GM19324 (cell line): ENCODE data around the gene RNU6-1.

Source experiments
- ATAC-seq: cut with Tn5 transposase; IDR thresholded peaks from one replicate; pipeline ENCODE4 v1.9.1; 2021; ENCODE audit warnings: mild to moderate bottlenecking, moderate library complexity; ENCODE audit not compliant: unreplicated experiment, low FRiP score

Gene RNU6-1

DNA sequence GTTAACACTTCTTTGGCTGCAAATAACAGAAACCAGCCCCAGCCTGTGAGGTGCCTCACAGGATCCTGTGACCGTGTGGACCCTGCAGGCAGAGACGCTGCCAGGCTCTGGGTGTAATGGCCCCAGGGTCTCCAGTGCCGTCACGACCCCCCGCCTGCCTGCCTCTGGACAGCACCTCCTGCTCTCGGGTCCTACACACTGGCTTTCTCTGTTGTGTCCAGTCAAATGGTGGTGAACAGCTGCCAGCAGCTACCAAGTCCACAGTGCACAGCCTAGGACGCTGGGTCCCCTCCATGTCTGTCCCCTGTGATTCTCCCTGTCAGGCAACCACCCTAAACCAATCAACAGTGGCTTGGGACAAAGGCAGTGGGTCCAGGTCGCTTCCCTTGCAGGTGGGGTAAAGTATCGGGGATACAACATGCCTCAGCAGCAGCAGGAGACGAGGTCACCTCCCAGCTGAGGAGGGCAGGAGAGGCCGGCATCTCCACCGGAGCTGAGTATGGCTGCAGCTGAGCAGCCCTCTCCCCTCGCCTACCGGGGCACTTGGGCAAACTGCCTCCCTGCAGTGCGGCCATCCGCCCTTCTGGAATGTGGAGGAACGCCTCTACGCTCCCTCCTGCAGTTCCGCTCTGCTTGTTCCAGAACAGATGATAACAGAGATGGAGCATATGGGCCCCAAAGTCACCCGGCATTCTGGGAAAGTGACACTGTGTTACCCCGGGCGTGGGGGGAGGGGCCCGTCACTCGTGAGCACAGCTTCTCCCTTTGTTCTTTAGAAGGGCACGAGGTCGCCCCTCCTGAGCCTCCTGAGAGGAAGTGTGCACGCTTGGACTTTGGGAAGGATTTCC is 35.6 kb downstream of the RNU6-1 start:
- no peak for ATAC-seq

DNA sequence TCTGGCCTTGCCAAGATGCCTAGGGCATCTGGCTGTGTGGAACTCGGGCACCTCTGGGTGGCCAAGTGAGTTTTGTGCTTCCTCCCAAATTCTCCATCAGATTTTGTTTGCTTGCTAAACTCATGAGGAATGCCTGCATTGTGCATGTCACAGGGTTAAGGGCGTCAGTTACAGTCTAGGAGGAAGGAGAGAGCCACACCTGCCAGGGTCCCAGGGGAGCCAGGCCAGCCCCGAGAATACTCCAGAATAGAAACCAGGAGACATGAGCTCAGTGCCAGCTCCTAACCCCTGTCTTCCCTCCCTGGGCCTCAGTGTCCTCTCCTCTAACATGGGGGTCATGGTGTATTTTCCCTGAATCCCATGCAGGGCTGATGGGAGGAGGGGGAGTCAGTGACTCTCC is 36.5 kb downstream of the RNU6-1 start:
- ATAC-seq = no peak

DNA sequence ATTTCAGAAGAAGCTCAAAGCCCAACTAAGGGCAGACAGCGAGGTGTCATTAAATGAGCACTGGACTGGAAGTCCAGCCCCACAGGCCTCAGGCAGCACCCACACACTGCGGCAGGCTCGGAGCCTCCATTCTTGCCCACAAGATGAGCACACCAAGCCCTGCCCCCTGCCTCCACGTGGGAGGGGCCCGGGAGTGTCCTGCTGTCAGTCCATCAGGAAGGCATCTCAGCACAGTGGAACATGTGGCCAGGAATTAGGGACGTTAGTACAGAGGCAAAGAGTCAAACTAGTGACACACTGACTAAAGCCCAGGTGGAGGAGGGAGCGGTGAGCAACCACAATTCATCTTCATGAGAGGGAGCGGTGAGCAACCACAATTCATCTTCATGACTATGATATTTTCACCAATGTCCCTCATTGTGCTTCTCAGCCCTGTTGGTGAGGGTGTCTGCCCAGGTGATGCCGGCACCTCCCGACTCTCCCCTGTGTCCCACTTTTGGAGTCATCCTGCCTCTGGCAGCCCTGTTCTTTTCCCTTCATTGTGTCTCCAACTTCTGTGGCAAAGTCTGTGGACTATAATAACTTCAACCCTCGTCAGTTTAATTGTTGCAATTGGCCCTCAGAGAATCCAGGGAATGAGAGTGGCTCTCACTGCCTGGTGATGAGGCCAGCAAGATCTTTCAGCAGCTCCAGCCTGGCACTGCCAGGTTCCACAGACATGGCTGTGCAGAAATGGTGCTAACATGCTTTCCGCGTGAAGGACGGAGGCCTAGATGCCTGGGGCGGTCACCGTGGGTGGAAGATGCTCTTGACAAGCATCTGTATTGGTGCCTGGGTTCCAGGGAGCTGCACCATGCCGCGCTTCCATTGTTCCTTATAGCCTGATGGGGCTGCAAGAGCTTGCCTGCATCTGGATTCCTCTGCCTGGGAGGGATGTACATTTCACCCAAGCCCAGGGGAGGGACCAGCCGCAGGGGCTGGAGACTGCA is 37.6 kb downstream of the RNU6-1 start:
- ATAC-seq = no peak

DNA sequence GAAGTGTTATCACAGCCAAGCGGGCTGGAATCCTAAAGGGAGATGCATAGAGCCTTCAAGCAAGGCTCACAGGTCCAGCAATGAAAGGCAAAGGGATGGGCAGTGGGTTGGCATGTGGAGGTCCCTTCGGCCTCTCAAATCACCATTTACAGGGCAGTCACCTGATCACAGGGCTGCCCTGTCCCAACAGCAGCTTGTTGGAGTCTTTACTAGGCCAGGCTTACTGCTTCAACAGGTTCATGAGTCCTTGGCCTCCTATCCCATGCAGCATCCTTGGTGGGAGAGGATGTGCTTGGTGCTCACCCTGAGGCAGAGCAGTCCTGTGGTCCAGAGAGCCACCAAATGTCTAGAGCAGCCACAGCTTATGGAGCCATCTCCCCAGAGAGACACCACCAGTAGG is 38.7 kb downstream of the RNU6-1 start:
- ATAC-seq = no peak

DNA sequence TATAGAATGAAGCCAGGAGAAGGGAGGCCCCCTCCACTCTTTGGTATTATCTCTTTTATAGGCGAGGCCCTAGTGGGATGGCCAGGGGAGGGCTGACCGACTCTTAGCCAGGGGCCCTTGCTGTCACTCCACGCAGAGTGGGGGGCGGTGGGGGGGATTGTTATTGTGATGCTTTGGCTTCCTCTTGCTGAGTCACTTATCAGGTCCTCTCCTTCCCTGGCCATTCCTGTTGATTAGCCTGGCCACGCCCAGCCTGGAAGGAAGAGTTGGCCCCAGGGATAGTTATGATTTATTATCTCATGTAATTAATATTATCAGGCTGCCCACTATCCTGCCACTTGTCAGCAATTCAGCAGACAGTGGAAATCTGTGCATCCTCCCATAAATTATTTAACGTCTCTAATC is 40.0 kb downstream of the RNU6-1 start:
- no peak for ATAC-seq

DNA sequence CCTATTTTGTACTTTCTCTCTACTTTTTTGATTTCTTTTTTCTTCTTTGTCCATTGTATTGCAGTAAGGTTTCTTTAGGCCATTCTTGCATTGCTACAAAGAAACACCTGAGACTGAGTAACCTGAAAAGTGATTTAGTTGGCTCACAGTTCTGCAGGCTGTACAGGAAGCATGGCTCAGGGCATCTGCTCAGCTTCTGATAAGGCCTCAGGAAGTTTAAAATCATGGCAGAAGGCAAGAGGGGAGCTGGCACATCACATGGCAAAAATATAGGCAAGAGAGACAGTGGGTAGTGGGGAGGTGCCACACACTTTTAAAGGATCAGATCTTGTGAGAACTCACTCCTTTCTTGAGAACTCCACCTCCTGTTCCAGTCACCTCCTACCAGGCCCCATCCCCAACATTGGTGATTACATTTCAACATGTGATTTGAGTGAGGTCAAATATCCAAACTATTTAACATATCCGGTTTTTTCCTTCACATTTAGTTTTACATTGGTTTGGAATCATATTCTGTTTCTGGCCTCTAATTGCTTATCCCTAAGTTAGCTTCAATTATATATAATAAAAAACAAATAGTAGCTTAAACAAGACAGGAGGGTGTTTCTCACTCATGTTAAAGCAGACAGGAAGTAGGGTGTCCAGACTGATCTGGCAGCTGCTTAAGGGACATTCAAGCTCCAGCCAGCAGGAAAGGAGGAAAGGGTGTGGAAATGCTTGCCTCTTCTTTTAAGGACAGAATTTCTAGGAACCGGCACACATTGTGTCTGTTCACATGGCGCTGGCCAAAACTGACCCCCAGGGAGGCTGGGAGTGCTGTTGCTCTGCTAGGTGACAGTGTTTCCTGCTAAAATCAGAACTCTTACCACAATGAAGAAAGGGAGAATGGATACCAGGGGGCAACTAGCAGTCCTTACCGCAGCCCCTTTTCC is 43.4 kb downstream of the RNU6-1 start:
- no peak for ATAC-seq

DNA sequence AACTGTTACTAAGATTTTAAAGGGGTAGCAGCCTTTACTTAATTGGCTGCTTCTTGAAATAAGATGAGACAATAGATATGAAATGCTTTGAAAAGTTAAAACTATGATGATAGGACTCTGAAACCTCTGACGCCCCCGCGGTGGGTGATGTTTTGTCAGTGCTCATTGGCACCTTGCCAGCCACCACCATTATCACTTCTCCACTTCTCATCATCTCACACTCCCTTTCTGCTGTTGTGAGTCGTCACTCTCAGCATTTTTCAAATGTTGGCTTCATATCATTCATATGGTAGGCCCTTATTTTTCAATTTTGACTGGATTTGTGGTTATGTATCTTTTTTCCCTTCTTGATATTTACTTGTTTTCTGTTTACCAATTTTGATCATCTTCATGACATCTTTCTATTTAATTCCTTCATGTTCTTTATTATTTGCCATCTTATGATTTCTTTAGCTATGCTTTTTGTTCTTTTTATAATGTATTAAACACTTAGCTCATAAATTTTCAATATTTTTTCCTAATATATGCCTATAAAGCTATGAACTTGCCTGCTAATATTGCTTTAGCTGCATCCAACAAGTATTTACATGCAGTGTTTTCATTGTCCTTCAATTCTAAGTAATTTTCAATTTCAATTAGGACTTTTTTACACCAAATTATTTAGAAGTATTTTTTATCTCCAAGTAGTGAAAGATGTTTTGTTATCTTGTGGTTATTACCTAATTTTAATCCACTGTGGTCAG is 44.8 kb downstream of the RNU6-1 start:
- ATAC-seq = no peak

DNA sequence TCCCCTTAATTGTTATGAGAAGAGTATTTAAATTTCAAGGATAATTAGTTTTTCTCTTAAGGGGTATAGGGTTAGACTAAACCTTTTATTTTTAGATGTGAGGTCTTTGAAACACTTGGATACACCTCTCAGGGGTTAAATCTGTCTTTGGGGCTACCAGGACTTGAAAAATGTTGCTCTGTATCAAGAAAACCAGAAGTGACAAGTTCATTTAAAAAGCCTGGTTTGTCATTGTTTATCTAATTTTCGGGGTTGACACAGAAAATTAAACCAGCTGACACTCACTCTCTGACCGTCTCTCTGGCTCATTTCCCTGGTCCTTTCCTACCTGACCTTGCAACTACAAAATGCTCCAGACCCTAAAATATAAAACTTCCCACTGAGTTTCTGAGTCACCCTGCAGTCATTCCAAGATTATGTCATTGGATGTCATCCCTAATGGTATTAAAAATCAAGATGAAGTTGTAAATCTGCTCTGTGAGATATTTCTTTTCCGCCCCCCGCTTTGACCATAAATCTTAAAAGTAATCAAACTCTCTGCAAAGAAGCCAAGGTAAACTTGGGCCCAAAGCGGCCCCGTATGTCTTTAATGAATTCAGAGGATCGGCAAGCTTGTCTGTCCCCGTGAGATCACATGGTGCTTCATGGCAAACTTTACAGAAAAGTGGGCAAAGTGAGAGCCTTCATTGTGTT is 47.4 kb downstream of the RNU6-1 start:
- ATAC-seq = no peak

DNA sequence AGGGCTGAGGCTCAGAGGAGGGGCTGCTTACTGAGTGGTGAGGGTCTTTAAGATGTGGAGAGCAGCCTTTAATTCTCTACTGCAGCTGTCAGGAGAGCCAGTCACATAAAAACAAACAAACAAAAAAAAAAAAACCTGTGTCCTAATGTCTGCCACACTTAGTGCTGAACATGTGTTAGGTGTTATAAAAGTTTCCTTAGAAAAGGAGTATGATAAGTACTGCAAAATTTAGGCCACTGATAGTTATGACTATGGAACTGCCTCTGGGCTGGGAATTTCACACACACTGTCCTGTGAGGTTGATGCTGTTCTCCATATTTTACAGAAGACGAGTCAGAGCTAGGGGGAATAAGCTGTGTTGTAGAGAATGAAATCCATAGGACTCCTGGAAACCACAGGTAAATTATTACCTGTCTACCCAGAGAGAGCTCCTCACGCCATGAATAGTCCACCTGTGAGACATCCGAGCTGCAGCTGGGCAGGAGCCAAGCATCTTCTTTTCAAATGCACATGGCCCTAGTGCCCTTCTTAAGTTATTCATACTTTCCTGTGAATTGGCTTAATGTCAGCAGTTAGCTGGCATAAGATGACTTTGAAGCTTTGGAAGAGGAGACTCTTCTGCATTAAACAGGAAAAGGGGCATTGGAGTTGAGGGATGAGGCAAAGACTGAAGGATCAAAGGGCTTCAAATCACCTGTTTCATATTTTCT is 49.1 kb downstream of the RNU6-1 start:
- no peak for ATAC-seq
